Fibroblast of the aortic adventitia (primary cell): ENCODE measurements around the gene LRIT2. TPM values are rescaled to one million over a fixed set of nuclear protein-coding genes. Genes with fewer than 3 reads are reported as not detected.

Experiments
- DNase-seq: peaks from one replicate; pipeline ENCODE4 v3.0.0-alpha.2; 2010; ENCODE audit warnings: low read depth
- H3K4me3 ChIP-seq: 2 replicates; pipeline ENCODE4 v1.5.1; 2011; ENCODE audit warnings: low read depth, mild to moderate bottlenecking, control low read depth, low read length, moderate library complexity
- CTCF ChIP-seq: IDR thresholded peaks from 2 replicates; pipeline ENCODE4 v1.5.1; 2011; ENCODE audit warnings: mild to moderate bottlenecking, low read length, control low read depth, inconsistent platforms; ENCODE audit not compliant: insufficient read depth
- total RNA-seq: library from RNA; depleted of rRNA; stranded (reverse); fragments of >200 nt; gene quantifications from 2 replicates; pipeline ENCODE4 v1.2.3, GENCODE V29; 2012; ENCODE audit warnings: low replicate concordance

The LRIT2 gene
- total RNA-seq, 1 donor, result not detected

- no peak overlapping the region for H3K4me3 ChIP-seq
- TF ChIP-seq CTCF, result no peak
Measured at GRCh38 chr10:84233940-84234339, 8.6 kb upstream of the LRIT2 start.

DNA sequence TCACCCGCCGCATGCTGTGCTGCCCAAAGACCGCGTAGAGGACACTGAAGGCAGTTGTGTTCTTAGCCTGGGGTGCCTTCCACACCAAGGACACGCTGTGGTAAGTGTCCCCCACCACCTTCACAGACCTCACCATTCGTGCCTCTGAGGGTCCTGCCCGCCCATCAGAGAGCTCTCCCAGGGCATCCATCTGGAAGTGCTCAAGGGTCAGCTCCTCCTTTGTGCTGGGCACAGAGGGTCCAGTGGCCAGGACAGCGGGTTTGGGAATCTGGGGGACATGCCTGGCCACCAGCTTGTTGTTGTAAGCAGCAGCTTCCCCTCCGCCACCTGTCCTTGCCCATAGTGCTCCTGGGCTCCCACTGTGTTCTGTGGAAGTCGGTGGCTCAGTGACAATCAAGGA lies 7.0 kb upstream of the LRIT2 start:
- no peak for TF ChIP-seq CTCF
- no peak for DNase-seq
- no peak overlapping the region for H3K4me3 ChIP-seq

More at GRCh38 chr10:84233940-84234339, 8.6 kb upstream of the LRIT2 start:
- no peak for DNase-seq

GRCh38 chr10:84230359-84230758 lies 5.0 kb upstream of the LRIT2 start:
- DNase-seq, result no peak

DNA sequence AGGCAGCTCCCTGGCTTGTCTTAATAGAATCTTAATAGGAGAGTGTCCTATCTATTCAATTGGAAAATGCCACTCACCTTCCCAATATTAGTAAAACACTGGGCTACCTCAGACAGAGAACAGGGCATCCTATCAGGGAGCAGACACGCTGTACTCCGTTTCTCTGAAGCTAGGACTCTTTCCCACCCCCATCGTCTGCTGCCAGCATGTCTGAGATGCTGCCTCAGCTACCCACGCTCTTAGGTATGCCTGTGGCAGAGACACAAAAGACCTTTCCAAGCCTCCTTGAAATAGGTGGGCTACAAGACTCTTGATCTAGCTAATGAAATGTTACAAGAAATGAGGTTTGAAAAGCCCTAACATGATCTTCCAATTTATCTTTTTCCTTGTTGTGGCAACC lies 2.5 kb upstream of the LRIT2 start:
- DNase-seq, result no peak
- TF ChIP-seq CTCF, result no peak
- no peak overlapping the region for H3K4me3 ChIP-seq

More at GRCh38 chr10:84230359-84230758, 5.0 kb upstream of the LRIT2 start:
- no peak overlapping the region for H3K4me3 ChIP-seq
- TF ChIP-seq CTCF, result no peak

GRCh38 chr10:84226616-84227015 lies 1.3 kb upstream of the LRIT2 start:
- TF ChIP-seq CTCF, result no peak
- no peak for DNase-seq
- no peak overlapping the region for H3K4me3 ChIP-seq

- TF ChIP-seq CTCF, result no peak
- no peak for DNase-seq
- no peak overlapping the region for H3K4me3 ChIP-seq
Measured at GRCh38 chr10:84224411-84225028, 824 bp downstream of the LRIT2 start.

- H3K4me3 ChIP-seq, result no peak overlapping the region
- no peak for DNase-seq
- no peak for TF ChIP-seq CTCF
Measured at GRCh38 chr10:84221916-84222315, 3.4 kb downstream of the LRIT2 start.
